ENCODE measurements around the gene B3GLCT. TPM values are rescaled to one million over a fixed set of nuclear protein-coding genes. Genes with fewer than 3 reads are reported as not detected.

Gene B3GLCT
- total RNA-seq = 10 to 100 TPM; 12.0 to 28.1 (median 20.1) TPM
- 1 to 10 TPM; 3.1 to 8.2 TPM for polyA plus RNA-seq
- long read RNA-seq, donor 1, full-length matches to known transcripts = 12 of 22 reads
- long read RNA-seq, donor 1, partial matches to known transcripts = 0 of 22 reads
- long read RNA-seq, donor 1, other reads (novel, unspliced or antisense) = 10 of 22 reads
- long read RNA-seq, donor 2, full-length matches to known transcripts = 47 of 66 reads
- long read RNA-seq, donor 2, partial matches to known transcripts = 9 of 66 reads
- long read RNA-seq, donor 2, other reads (novel, unspliced or antisense) = 10 of 66 reads
- long read RNA-seq, donor 3, full-length matches to known transcripts = 55 of 83 reads
- long read RNA-seq, donor 3, partial matches to known transcripts = 17 of 83 reads
- long read RNA-seq, donor 3, other reads (novel, unspliced or antisense) = 11 of 83 reads

GRCh38 chr13:31199849-31200636 is at the start of gene B3GLCT:
B3GLCT (plus strand) TSS chr13:31199975; CDS start chr13:31200085, 110 bp downstream.
- DNase-seq (peak; percentile 65 to 85), ATAC-seq (peak; percentile 86 to 90 (median 88))
- WGBS, 2 donors = 0 to 1% methylated on average over 72 to 123 of the region's 126 CpGs
- Histone ChIP-seq H3K4me1 (peaks cover 0 to 47% (median 34%) of the 10 kb centered on the region in 9 donors), H3K4me3 (peak within 1 kb of the TSS; percentile 55 to 86 (median 80)), H3K9me3 (no peaks in the 10 kb centered on the region), H3K27me3 (no peaks in the 10 kb centered on the region), H3K36me3 (no peaks in the 10 kb centered on the region), H3K27ac (peak within 1 kb of the TSS; percentile 95 to 100 (median 98))
- peak; percentile 73 to 92 (median 87) for TF ChIP-seq CTCF (IDR thresholded peaks at IDR 0.05)
- intact Hi-C loops (cut with DNase I) = loop anchor here in 4 of 10 donors (2.0 to 10.0 kb wide), 4 partner anchors 37 to 225 kb away; partner anchors contain the start of gene HSPH1 (in 1 of the 4)

GRCh38 chr13:31150315-31150985 is 49.3 kb upstream of the B3GLCT start:
- whole genome bisulfite sequencing, 2 donors = 64 to 78% methylated on average over 4 of the region's 4 CpGs
- no peaks in the 10 kb centered on the region for H3K27me3 ChIP-seq
- DNase-seq (no peak), ATAC-seq (no peak)
- no peaks in the 10 kb centered on the region for H3K4me1 ChIP-seq
- peaks cover 0 to 100% (median 71%) of the 10 kb centered on the region in 9 donors for H3K36me3 ChIP-seq
- intact Hi-C loops (cut with DNase I) = no loop called here
- no peak overlapping the region for H3K27ac ChIP-seq
- TF ChIP-seq CTCF (IDR thresholded peaks at IDR 0.05) = no peak
- H3K4me3 ChIP-seq = no peak overlapping the region
- no peaks in the 10 kb centered on the region for H3K9me3 ChIP-seq

- 95 to 98% methylated on average over 3 of the region's 3 CpGs for WGBS, 2 donors
- Histone ChIP-seq H3K27ac (no peak overlapping the region), H3K36me3 (peaks cover 0 to 100% (median 57%) of the 10 kb centered on the region in 9 donors), H3K9me3 (no peaks in the 10 kb centered on the region), H3K4me3 (no peak overlapping the region), H3K27me3 (no peaks in the 10 kb centered on the region), H3K4me1 (no peaks in the 10 kb centered on the region)
- intact Hi-C loops (cut with DNase I) = no loop called here
- ATAC-seq (no peak), DNase-seq (no peak)
- TF ChIP-seq CTCF (IDR thresholded peaks at IDR 0.05) = no peak
Observed at GRCh38 chr13:31151837-31152236, 47.9 kb upstream of the B3GLCT start.

- WGBS, 2 donors = 97 to 99% methylated on average over 2 of the region's 2 CpGs
- no peaks in the 10 kb centered on the region for H3K9me3 ChIP-seq
- peaks cover 0 to 12% (median 8%) of the 10 kb centered on the region in 9 donors for H3K4me1 ChIP-seq
- peaks cover 0 to 87% (median 35%) of the 10 kb centered on the region in 9 donors for H3K36me3 ChIP-seq
- H3K4me3 ChIP-seq = no peak overlapping the region
- no peak for TF ChIP-seq CTCF (IDR thresholded peaks at IDR 0.05)
- H3K27ac ChIP-seq = no peak overlapping the region
- intact Hi-C loops (cut with DNase I) = no loop called here
- ATAC-seq = peak in 1 of 8 donors; percentile 45
- H3K27me3 ChIP-seq = no peaks in the 10 kb centered on the region
- no peak for DNase-seq
Observed at GRCh38 chr13:31154939-31155338, 44.8 kb upstream of the B3GLCT start.
